Astrocyte (in vitro differentiated cells and primary cell): ENCODE measurements around the gene MUC5AC. TPM values are rescaled to one million over a fixed set of nuclear protein-coding genes. Genes with fewer than 3 reads are reported as not detected.

ENCODE experiments used
- DNase-seq: peaks from one replicate; pipeline ENCODE4 v3.0.0-alpha.2; 2010; ENCODE audit warnings: low read depth
- FAIRE-seq: peaks from 2 replicates; lab custom pipeline; 2011; peaks lifted over from hg19 to GRCh38; lab: Jason Lieb, UNC
- H2AFZ ChIP-seq: 2 replicates; pipeline ENCODE4 v1.6.0; 2012; ENCODE audit warnings: low read depth, low read length, inconsistent platforms
- H3K27ac ChIP-seq: 2 replicates; pipeline ENCODE4 v1.5.1; 2011; ENCODE audit warnings: low read depth, low read length, inconsistent platforms
- H3K27me3 ChIP-seq: 2 replicates; pipeline ENCODE4 v1.6.0; 2011; ENCODE audit warnings: low read length, inconsistent platforms; ENCODE audit not compliant: insufficient read depth
- H3K36me3 ChIP-seq: 2 replicates; pipeline ENCODE4 v1.5.1; 2011; ENCODE audit warnings: low read length, inconsistent platforms; ENCODE audit not compliant: insufficient read depth
- H3K4me1 ChIP-seq: 2 replicates; pipeline ENCODE4 v1.5.1; 2011; ENCODE audit warnings: low read length, inconsistent platforms; ENCODE audit not compliant: insufficient read depth
- H3K4me2 ChIP-seq: 2 replicates; pipeline ENCODE4 v1.6.0; 2012; ENCODE audit warnings: low read length, inconsistent platforms
- H3K4me3 ChIP-seq: 2 replicates; pipeline ENCODE4 v1.5.1; 2011; ENCODE audit warnings: low read depth, mild to moderate bottlenecking, low read length, inconsistent platforms; ENCODE audit not compliant: insufficient read depth
- H3K79me2 ChIP-seq: 2 replicates; pipeline ENCODE4 v1.6.0; 2012; ENCODE audit warnings: mild to moderate bottlenecking, low read length, inconsistent platforms; ENCODE audit not compliant: insufficient read depth
- H3K9ac ChIP-seq: 2 replicates; pipeline ENCODE4 v1.6.0; 2012; ENCODE audit warnings: mild to moderate bottlenecking, low read length, inconsistent platforms
- H3K9me3 ChIP-seq: 2 replicates; pipeline ENCODE4 v1.5.1; 2012; ENCODE audit warnings: low read depth, mild to moderate bottlenecking, low read length, inconsistent platforms; ENCODE audit not compliant: insufficient read depth
- H4K20me1 ChIP-seq: 2 replicates; pipeline ENCODE4 v1.6.0; 2012; ENCODE audit warnings: low read length, inconsistent platforms; ENCODE audit not compliant: insufficient read depth
- H3K27ac Mint-ChIP-seq: one replicate; pipeline ENCODE4 v1.8.0; 2021; ENCODE audit warnings: mild to moderate bottlenecking, mixed read lengths; ENCODE audit not compliant: unreplicated experiment
- H3K27me3 Mint-ChIP-seq: one replicate; pipeline ENCODE4 v1.8.0; 2021; ENCODE audit warnings: low read depth, mixed read lengths; ENCODE audit not compliant: unreplicated experiment
- H3K36me3 Mint-ChIP-seq: one replicate; pipeline ENCODE4 v1.8.0; 2021; ENCODE audit warnings: low read depth, mixed read lengths; ENCODE audit not compliant: unreplicated experiment
- H3K4me1 Mint-ChIP-seq: one replicate; pipeline ENCODE4 v1.8.0; 2021; ENCODE audit warnings: low read depth, mixed read lengths; ENCODE audit not compliant: unreplicated experiment
- H3K4me3 Mint-ChIP-seq: one replicate; pipeline ENCODE4 v1.8.0; 2021; ENCODE audit warnings: mild to moderate bottlenecking, moderate library complexity, mixed read lengths; ENCODE audit not compliant: unreplicated experiment
- H3K9me3 Mint-ChIP-seq: one replicate; pipeline ENCODE4 v1.8.0; 2021; ENCODE audit warnings: mild to moderate bottlenecking, mixed read lengths; ENCODE audit not compliant: unreplicated experiment
- EZH2 ChIP-seq: IDR thresholded peaks from 2 replicates; pipeline ENCODE4 v1.6.1; 2012; ENCODE audit warnings: mild to moderate bottlenecking, low read length, inconsistent platforms; ENCODE audit not compliant: insufficient read depth
- total RNA-seq: library from RNA; stranded (reverse); gene quantifications from 2 replicates; pipeline ENCODE4 v1.2.1, GENCODE V29; 2021
- TF ChIP-seq, protein P1 (sequence below): IDR thresholded peaks from 2 replicates; pipeline ENCODE4 v1.5.1; 2011; ENCODE audit warnings: low read depth, mild to moderate bottlenecking, inconsistent platforms, low read length, moderate library complexity; ENCODE audit not compliant: insufficient read depth

Gene MUC5AC
- total RNA-seq, 1 donor from 2014 or later: not detected

DNA sequence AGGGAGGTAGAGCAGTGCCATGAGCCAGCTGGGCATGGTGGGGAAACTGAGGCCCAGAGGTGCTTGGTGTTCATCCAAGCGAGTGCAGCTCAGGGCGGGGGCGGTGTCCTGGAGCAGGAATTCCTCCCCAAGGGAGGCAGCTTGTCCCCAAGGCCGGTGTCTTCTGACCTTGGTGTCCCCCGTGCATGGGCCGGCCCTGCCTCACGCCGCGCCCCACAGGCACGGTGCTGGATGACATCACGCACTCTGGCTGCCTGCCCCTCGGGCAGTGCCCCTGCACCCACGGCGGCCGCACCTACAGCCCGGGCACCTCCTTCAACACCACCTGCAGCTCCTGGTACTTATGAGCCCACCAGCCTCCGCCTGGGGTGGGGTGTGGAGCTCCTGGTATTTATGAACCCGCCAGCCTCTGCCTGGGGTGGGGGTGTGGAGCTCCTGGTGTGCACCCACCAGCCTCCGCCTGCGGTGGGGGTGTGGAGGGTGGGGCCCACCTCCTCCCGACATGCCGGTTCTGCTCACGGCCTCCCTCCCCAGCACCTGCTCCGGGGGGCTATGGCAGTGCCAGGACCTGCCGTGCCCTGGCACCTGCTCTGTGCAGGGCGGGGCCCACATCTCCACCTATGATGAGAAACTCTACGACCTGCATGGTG is 71.8 kb downstream of the MUC5AC start:
- H3K79me2 ChIP-seq: no peaks in the 10 kb centered on the region
- no peak overlapping the region for H3K4me3 ChIP-seq
- no peak overlapping the region for H3K4me3 Mint-ChIP-seq
- no peaks in the 10 kb centered on the region for H3K27me3 ChIP-seq
- H3K9me3 Mint-ChIP-seq: no peaks in the 10 kb centered on the region
- no peaks in the 10 kb centered on the region for H3K9me3 ChIP-seq
- no peak overlapping the region for H3K27ac Mint-ChIP-seq
- H3K36me3 Mint-ChIP-seq: no peaks in the 10 kb centered on the region
- no peaks in the 10 kb centered on the region for H4K20me1 ChIP-seq
- H3K27me3 Mint-ChIP-seq: peaks cover 7% of the 10 kb centered on the region
- DNase-seq (no peak), FAIRE-seq (no peak)
- no peaks in the 10 kb centered on the region for H3K4me1 Mint-ChIP-seq
- no peak overlapping the region for H2AFZ ChIP-seq
- H3K4me1 ChIP-seq: no peaks in the 10 kb centered on the region
- H3K4me2 ChIP-seq: no peak overlapping the region
- no peak overlapping the region for H3K9ac ChIP-seq
- no peak overlapping the region for H3K27ac ChIP-seq
- TF ChIP-seq, protein P1, sequence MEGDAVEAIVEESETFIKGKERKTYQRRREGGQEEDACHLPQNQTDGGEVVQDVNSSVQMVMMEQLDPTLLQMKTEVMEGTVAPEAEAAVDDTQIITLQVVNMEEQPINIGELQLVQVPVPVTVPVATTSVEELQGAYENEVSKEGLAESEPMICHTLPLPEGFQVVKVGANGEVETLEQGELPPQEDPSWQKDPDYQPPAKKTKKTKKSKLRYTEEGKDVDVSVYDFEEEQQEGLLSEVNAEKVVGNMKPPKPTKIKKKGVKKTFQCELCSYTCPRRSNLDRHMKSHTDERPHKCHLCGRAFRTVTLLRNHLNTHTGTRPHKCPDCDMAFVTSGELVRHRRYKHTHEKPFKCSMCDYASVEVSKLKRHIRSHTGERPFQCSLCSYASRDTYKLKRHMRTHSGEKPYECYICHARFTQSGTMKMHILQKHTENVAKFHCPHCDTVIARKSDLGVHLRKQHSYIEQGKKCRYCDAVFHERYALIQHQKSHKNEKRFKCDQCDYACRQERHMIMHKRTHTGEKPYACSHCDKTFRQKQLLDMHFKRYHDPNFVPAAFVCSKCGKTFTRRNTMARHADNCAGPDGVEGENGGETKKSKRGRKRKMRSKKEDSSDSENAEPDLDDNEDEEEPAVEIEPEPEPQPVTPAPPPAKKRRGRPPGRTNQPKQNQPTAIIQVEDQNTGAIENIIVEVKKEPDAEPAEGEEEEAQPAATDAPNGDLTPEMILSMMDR: no peak
- no peak for TF ChIP-seq EZH2
- H3K36me3 ChIP-seq: no peaks in the 10 kb centered on the region

DNA sequence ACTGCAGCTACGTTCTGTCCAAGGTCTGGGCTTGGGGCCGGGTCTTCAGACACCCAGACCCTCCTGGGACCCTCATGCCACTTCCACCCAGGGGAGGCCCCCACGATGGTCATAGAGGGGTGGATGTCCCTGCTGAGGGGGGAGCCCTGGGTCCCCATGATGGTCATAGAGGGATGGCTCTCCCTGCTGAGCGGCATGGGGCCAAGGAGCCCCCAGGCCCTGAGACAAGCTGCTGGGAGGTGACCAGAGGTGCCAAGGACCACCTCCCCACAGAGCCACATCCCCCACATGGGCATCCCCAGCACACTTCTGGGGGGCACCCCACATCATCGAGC is 72.3 kb downstream of the MUC5AC start:
- H3K4me1 ChIP-seq: no peaks in the 10 kb centered on the region
- no peak overlapping the region for H3K4me3 Mint-ChIP-seq
- TF ChIP-seq, protein P1: no peak
- TF ChIP-seq EZH2: no peak
- H3K4me1 Mint-ChIP-seq: no peaks in the 10 kb centered on the region
- H3K9ac ChIP-seq: no peak overlapping the region
- no peaks in the 10 kb centered on the region for H3K9me3 Mint-ChIP-seq
- H3K27ac ChIP-seq: no peak overlapping the region
- no peak overlapping the region for H3K27ac Mint-ChIP-seq
- H4K20me1 ChIP-seq: no peaks in the 10 kb centered on the region
- H3K4me2 ChIP-seq: no peak overlapping the region
- H2AFZ ChIP-seq: no peak overlapping the region
- no peaks in the 10 kb centered on the region for H3K27me3 ChIP-seq
- DNase-seq (no peak), FAIRE-seq (no peak)
- H3K9me3 ChIP-seq: no peaks in the 10 kb centered on the region
- no peaks in the 10 kb centered on the region for H3K36me3 Mint-ChIP-seq
- H3K36me3 ChIP-seq: no peaks in the 10 kb centered on the region
- peaks cover 7% of the 10 kb centered on the region for H3K27me3 Mint-ChIP-seq
- no peak overlapping the region for H3K4me3 ChIP-seq
- no peaks in the 10 kb centered on the region for H3K79me2 ChIP-seq
